Measurements from ENCODE around the gene ALDH4A1. TPM values are rescaled to one million over a fixed set of nuclear protein-coding genes. Genes with fewer than 3 reads are reported as not detected.

The ALDH4A1 gene
- total RNA-seq, 8 experiments from 2014 or later: 3.0 to 57.5 (median 8.8) TPM

DNA sequence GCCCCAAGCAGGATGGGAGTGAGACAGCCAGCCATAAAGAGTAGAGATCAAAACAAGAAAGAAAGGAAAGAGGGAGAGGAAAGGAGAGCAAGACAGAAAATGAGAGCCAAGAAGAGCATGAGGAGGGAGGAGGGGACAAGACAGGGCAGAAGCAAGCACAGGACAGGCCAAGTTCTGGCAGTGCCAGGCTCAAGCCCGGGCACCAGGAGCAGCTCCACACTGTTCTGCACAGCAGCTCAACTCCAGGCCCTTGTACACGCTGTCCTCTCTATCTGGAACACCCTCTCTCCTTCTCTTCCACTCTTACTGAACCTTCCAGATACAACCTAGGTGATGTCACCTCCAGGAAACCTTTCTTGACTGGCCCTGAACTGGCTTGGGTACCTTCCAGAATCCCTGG lies 42.5 kb upstream of the ALDH4A1 start:
- ATAC-seq (replicated peaks in 6 of 8): peak in 5 of 8 experiments; percentile 1 to 11 (median 3)
- H3K4me1 ChIP-seq (replicated peaks in 1 of 2): peaks cover 31 to 54% of the 10 kb centered on the region in 2 donors
- no peak overlapping the region for H3K4me3 ChIP-seq
- peak overlapping the region in 1 of 2 donors; percentile 17 for H3K27ac ChIP-seq
- in situ Hi-C loops (cut with MboI; ENCODE audit: low pct_unique_long_range_greater_than_20kb in 2 of 9, low sequenced_read_pairs in 9 of 9, unreplicated experiment in 9 of 9): no loop called here
- WGBS, 10 experiments: 0 to 88% (median 83%) methylated on average over 1 to 2 of the region's 2 CpGs; no CpG with 5 or more reads in 4 of the 10 experiments

DNA sequence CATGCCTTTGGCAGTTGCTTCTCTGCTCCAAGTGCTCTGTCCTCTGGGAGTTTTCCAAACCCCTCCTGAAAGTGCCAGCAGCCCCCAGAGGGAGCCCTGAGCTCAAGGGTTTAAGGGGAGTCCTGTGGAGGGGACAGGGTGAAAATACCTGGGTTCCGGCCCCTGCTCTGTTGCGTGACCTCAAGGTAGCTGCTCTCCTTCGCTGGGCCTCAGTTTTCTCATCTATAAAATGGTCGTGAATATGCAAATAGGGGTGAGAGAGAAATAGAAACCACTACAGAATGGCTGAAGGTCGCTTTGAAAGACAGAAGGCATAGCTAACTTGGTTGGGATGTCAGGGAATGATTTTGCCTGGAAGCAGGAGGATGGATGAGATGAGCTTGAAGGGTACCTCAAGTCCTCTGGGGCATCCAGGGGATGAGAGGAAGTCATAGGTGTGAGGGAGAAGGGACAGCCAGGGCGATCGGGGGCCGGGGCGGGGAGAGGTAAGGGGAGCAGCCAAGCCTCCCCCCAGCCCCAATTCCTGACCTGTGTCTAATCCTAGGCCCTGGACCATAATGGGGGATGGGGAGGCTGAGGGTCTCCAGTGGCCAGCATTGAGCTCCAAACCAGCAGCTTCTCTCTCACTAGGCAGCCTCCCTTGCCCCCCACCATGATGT lies 41.7 kb upstream of the ALDH4A1 start:
- Histone ChIP-seq H3K4me3 (no peak overlapping the region), H3K27ac (no peak overlapping the region), H3K4me1 (replicated peaks in 1 of 2) (peaks cover 23 to 46% of the 10 kb centered on the region in 2 donors)
- in situ Hi-C loops (cut with MboI; ENCODE audit: low pct_unique_long_range_greater_than_20kb in 2 of 9, low sequenced_read_pairs in 9 of 9, unreplicated experiment in 9 of 9): no loop called here
- WGBS, 10 experiments: 20 to 100% (median 87%) methylated on average over 1 to 5 of the region's 9 CpGs; no CpG with 5 or more reads in 4 of the 10 experiments
- ATAC-seq (replicated peaks in 6 of 8): no peak

- Histone ChIP-seq H3K4me1 (replicated peaks in 1 of 2) (peaks cover 28 to 51% of the 10 kb centered on the region in 2 donors), H3K4me3 (no peak overlapping the region), H3K27ac (no peak overlapping the region)
- ATAC-seq (replicated peaks in 6 of 8): no peak
- in situ Hi-C loops (cut with MboI; ENCODE audit: low pct_unique_long_range_greater_than_20kb in 2 of 9, low sequenced_read_pairs in 9 of 9, unreplicated experiment in 9 of 9): no loop called here
- 67 to 100% (median 98%) methylated on average over 1 to 4 of the region's 4 CpGs; no CpG with 5 or more reads in 4 of the 10 experiments for WGBS, 10 experiments
Measured at GRCh38 chr1:18943162-18943561, 40.8 kb upstream of the ALDH4A1 start.

GRCh38 chr1:18942340-18942739 lies 40.0 kb upstream of the ALDH4A1 start:
- in situ Hi-C loops (cut with MboI; ENCODE audit: low pct_unique_long_range_greater_than_20kb in 2 of 9, low sequenced_read_pairs in 9 of 9, unreplicated experiment in 9 of 9): no loop called here

DNA sequence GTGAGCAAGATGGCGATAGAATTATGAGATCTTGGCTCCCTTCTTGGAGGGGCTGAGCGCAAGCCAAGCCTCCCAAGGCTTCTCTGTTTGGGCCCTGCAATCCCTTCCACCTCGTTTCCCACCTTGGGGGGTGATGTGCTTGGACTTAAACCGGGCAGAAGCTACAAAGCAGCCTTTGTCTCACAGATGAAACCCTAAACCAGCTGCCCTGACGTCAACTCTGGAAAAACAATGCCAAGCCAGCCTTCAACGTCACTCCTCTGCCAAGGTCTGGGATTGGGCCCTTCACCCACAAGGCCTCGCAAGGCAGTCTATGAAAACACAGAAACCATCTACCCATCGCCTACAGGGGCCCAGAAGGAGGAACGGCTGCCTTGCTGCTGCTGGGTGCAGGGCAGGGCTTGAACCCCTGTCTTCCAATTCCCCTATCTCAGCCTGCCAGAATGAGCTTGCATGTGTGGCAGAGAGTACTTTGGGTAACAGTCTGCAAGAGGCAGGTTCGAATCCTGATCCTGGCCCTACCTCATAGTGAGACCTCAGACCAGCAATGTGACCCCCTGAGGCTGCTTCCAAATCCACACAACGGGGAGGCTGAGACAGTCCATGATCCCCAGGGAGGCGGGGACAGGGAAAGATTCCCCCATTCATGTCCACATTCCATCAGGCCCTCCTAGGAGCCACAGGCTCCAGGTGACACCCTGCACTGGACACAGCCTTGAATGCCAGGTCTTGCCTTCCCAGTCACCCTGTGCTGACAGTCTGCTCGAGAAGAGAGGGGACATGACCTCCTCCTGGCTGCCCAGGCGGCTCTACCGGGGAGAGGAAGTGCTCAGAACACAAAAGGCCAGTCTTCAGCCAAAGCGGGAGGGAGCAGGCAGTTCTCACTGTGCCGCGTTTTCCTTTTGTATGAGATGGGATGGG lies 39.1 kb upstream of the ALDH4A1 start:
- ATAC-seq (replicated peaks in 6 of 8): peak in 5 of 8 experiments; percentile 25 to 48 (median 35)
- in situ Hi-C loops (cut with MboI; ENCODE audit: low pct_unique_long_range_greater_than_20kb in 2 of 9, low sequenced_read_pairs in 9 of 9, unreplicated experiment in 9 of 9): no loop called here
- WGBS, 10 experiments: 44 to 100% (median 50%) methylated on average over 1 to 13 of the region's 18 CpGs; no CpG with 5 or more reads in 3 of the 10 experiments
- Histone ChIP-seq H3K4me1 (replicated peaks in 1 of 2) (peaks cover 21 to 40% of the 10 kb centered on the region in 2 donors), H3K4me3 (no peak overlapping the region), H3K27ac (no peak overlapping the region)

More at GRCh38 chr1:18942340-18942739, 40.0 kb upstream of the ALDH4A1 start:
- Histone ChIP-seq H3K4me3 (no peak overlapping the region), H3K4me1 (replicated peaks in 1 of 2) (peaks cover 22 to 46% of the 10 kb centered on the region in 2 donors), H3K27ac (no peak overlapping the region)
- 90 to 100% (median 100%) methylated on average over 1 to 4 of the region's 4 CpGs; no CpG with 5 or more reads in 4 of the 10 experiments for WGBS, 10 experiments
- ATAC-seq (replicated peaks in 6 of 8): no peak

DNA sequence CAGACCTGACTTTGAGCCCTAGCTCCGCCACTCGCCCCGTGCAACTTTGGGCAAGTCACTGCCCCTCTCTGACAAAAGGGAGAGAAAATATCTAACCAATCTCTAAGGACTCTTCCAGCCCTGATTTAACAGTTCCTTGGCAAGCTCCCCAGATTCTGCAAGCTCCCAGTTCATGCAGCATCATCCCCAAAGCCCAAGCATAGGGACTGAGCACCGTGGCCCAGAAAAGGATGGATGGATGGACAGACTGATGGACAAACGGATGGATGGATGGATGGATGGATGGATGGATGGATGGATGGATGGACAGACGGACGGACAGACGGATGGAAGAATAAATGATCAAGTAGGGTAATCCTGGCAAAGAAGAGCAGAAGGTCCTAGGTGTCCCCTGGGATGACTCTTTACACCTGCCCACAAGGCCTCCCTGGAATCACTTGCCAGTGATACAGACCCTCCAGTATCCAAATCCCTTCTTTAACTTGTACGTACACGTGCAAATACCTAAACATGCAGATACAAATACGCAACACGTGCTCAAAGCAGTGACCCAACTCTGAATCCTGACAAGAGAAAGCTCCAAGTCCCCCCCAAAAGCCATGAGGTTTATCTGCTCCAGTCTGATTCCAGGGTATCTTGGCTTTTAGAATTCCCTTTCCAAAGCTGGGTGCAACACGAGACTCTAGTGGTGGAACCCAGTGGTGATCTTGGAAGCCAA lies 38.1 kb upstream of the ALDH4A1 start:
- in situ Hi-C loops (cut with MboI; ENCODE audit: low pct_unique_long_range_greater_than_20kb in 2 of 9, low sequenced_read_pairs in 9 of 9, unreplicated experiment in 9 of 9): no loop called here
- Histone ChIP-seq H3K4me3 (no peak overlapping the region), H3K27ac (no peak overlapping the region), H3K4me1 (replicated peaks in 1 of 2) (peaks cover 16 to 34% of the 10 kb centered on the region in 2 donors)
- ATAC-seq (replicated peaks in 6 of 8): no peak
- WGBS, 10 experiments: 33 to 100% (median 90%) methylated on average over 1 to 13 of the region's 13 CpGs; no CpG with 5 or more reads in 2 of the 10 experiments

GRCh38 chr1:18939398-18940302 lies 37.3 kb upstream of the ALDH4A1 start:
- Histone ChIP-seq H3K4me3 (no peak overlapping the region), H3K4me1 (replicated peaks in 1 of 2) (peaks cover 8 to 26% of the 10 kb centered on the region in 2 donors), H3K27ac (no peak overlapping the region)
- in situ Hi-C loops (cut with MboI; ENCODE audit: low pct_unique_long_range_greater_than_20kb in 2 of 9, low sequenced_read_pairs in 9 of 9, unreplicated experiment in 9 of 9): no loop called here
- ATAC-seq (replicated peaks in 6 of 8): no peak
- 29 to 93% (median 79%) methylated on average over 1 to 7 of the region's 7 CpGs; no CpG with 5 or more reads in 2 of the 10 experiments for WGBS, 10 experiments

GRCh38 chr1:18938707-18939070 lies 36.3 kb upstream of the ALDH4A1 start:
- H3K4me3 ChIP-seq: no peak overlapping the region
- ATAC-seq (replicated peaks in 6 of 8): peak; percentile 34 to 70 (median 56)
- peak overlapping the region in 1 of 2 donors; percentile 38 for H3K27ac ChIP-seq
- H3K4me1 ChIP-seq (replicated peaks in 1 of 2): peaks cover 6 to 24% of the 10 kb centered on the region in 2 donors
- in situ Hi-C loops (cut with MboI; ENCODE audit: low pct_unique_long_range_greater_than_20kb in 2 of 9, low sequenced_read_pairs in 9 of 9, unreplicated experiment in 9 of 9): no loop called here
- WGBS, 10 experiments: 20 to 60% methylated on average over 1 of the region's 2 CpGs; no CpG with 5 or more reads in 8 of the 10 experiments

GRCh38 chr1:18938008-18938706 lies 35.8 kb upstream of the ALDH4A1 start:
- ATAC-seq (replicated peaks in 6 of 8): peak; percentile 29 to 93 (median 50)
- 60 to 100% (median 90%) methylated on average over 2 to 10 of the region's 14 CpGs; no CpG with 5 or more reads in 4 of the 10 experiments for WGBS, 10 experiments
- H3K4me1 ChIP-seq (replicated peaks in 1 of 2): peaks cover 6 to 24% of the 10 kb centered on the region in 2 donors
- in situ Hi-C loops (cut with MboI; ENCODE audit: low pct_unique_long_range_greater_than_20kb in 2 of 9, low sequenced_read_pairs in 9 of 9, unreplicated experiment in 9 of 9): no loop called here
- H3K4me3 ChIP-seq: no peak overlapping the region
- H3K27ac ChIP-seq: peak overlapping the region in 1 of 2 donors; percentile 38

DNA sequence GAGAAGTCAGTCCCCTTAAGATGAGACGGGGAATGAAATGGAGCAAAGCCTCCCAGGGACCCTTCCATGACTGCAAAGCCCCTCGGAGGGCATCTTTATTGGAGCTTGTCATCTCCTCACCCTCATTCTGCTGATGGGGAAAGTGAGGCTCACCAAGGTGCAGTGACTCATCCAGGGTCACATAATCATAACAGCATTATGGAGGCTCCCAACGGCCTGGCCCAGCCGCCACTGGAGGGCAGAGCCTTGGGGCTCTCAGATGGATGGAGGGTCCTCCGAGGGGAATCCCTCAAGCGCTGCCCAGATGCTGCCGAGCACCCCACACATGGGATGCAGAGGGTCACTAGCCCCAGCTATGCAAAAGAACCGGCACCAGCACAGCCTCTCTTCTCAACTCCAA lies 35.2 kb upstream of the ALDH4A1 start:
- in situ Hi-C loops (cut with MboI; ENCODE audit: low pct_unique_long_range_greater_than_20kb in 2 of 9, low sequenced_read_pairs in 9 of 9, unreplicated experiment in 9 of 9): no loop called here
- no peak overlapping the region for H3K4me3 ChIP-seq
- peaks cover 6 to 24% of the 10 kb centered on the region in 2 donors for H3K4me1 ChIP-seq (replicated peaks in 1 of 2)
- WGBS, 10 experiments: 50 to 84% (median 76%) methylated on average over 1 to 7 of the region's 8 CpGs; no CpG with 5 or more reads in 6 of the 10 experiments
- no peak overlapping the region for H3K27ac ChIP-seq
- no peak for ATAC-seq (replicated peaks in 6 of 8)

DNA sequence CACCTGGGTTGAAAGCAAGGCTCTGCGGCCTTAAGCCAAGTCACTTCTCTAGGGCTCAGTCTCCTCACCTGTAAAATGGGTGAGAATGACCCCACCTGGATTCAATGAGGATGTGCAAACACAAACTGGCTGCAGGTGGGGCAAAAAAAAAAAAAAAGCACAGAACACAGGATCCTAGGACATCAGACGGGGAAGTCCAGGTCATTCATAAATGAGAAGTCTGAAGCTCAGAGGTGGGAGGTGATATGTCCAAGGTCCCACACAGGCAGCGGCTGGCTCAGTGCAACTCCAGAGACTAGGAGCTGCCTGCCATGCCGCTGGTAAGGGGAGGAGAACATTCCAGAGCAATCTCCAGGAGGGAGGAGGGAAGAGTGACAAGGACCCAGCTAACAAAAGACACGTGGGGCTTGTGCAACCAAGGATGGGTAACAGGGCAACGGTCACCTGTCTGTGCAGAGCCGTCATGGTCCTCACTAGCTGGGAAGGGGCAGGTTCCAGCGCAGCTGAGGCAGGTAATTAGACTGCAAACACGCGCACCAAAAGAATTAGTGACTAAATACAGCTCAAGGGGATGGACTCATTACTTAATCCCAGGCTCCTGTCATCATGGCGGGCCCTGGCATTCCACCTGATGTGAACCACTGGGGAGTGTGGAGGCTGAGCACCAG lies 34.6 kb upstream of the ALDH4A1 start:
- ATAC-seq (replicated peaks in 6 of 8): no peak
- in situ Hi-C loops (cut with MboI; ENCODE audit: low pct_unique_long_range_greater_than_20kb in 2 of 9, low sequenced_read_pairs in 9 of 9, unreplicated experiment in 9 of 9): no loop called here
- WGBS, 10 experiments: 50 to 100% (median 82%) methylated on average over 1 to 8 of the region's 11 CpGs; no CpG with 5 or more reads in 2 of the 10 experiments
- H3K4me1 ChIP-seq (replicated peaks in 1 of 2): peaks cover 6 to 18% of the 10 kb centered on the region in 2 donors
- H3K27ac ChIP-seq: no peak overlapping the region
- H3K4me3 ChIP-seq: no peak overlapping the region

All from motor neuron (in vitro differentiated cells).